GM10847 (cell line): ENCODE results near the gene SHISAL2B.

Experiments
- POLR2A ChIP-seq: IDR thresholded peaks from 2 replicates; pipeline ENCODE4 v1.6.1; 2011; ENCODE audit not compliant: insufficient read length; ENCODE audit errors: extremely low read depth

SHISAL2B gene

GRCh38 chr5:64690417-64691151 lies at the start of gene SHISAL2B:
Gene SHISAL2B, plus strand, starts transcription at chr5:64690503. Its CDS starts 121 bp downstream, at chr5:64690624.
- TF ChIP-seq POLR2A = no peak

DNA sequence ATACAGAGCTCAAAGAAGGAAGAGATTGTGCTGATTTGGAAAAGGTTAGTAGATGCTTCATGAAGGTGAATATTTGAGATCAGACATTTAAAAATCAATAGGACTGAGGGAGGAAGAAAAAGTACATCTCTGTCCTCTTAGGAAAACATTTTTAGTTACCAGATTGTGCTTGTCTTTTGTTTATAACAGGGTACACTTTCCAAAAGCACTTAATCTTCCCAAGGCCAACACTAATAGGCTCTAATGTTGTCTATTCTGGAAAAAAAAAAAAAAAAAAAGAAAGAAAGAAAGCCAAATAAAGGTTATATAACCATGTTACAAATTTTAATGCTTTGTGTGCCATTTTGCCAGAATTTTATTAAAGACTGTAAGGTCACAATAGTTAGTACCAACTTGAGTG lies 45.5 kb upstream of the SHISAL2B start:
- no peak for TF ChIP-seq POLR2A

GRCh38 chr5:64646169-64646568 lies 44.1 kb upstream of the SHISAL2B start:
- TF ChIP-seq POLR2A = no peak

DNA sequence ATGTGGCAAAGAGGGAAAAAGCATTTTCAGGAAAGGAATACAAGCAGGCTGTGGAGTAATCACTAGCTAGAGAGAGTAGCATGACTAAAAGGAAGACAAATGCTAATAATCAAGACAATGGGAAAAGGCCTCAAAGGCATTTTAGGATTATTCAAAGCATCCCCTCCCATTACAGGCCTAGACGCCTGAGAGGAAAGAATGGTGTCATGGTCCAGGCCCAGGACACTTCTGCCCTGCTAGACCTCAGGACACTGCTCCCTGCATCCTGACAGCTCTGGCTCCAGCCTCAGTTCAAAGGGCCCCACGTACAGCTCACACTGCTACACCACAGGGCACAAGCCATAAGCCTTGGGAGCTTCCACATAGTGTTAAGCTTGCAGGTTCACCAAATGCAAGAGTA lies 40.8 kb upstream of the SHISAL2B start:
- no peak for TF ChIP-seq POLR2A

GRCh38 chr5:64653766-64654560 lies 36.3 kb upstream of the SHISAL2B start:
- no peak for TF ChIP-seq POLR2A

DNA sequence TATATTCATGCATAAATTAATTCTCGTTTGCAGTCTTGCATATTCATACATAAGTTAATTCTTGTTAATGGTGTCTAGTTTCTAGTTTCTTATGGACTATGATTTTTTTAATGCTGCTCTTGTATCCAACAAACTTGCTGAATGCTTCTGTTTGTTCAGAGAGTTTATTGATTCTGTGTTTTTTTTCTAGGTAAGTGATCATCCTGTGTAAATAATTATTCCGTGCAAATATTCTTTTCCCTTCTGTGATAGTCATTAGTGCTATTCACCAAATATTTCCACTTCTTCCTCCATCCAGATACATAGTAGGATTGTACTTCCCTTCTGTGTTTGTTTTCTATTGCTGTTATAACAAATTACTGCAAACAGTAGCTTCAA lies 35.8 kb upstream of the SHISAL2B start:
- no peak for TF ChIP-seq POLR2A

DNA sequence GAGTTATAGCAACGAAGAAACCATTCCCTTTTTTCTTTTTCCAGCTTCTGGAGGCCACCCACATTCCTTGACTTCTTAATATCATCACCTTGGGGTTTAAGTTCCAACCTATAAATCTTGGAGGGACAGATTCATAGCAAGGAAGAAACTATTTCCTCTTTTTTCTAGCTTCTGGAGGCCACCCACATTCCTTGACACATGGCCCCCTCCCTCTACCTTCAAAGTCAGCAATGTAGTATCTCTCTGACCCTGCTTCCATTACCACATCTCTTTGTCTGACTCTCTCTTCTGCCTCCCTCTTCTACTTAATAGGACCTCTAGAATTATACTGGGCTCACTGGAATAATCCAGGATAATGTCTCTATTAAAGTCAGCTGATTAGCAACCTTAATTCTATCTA lies 34.7 kb upstream of the SHISAL2B start:
- TF ChIP-seq POLR2A = no peak

DNA sequence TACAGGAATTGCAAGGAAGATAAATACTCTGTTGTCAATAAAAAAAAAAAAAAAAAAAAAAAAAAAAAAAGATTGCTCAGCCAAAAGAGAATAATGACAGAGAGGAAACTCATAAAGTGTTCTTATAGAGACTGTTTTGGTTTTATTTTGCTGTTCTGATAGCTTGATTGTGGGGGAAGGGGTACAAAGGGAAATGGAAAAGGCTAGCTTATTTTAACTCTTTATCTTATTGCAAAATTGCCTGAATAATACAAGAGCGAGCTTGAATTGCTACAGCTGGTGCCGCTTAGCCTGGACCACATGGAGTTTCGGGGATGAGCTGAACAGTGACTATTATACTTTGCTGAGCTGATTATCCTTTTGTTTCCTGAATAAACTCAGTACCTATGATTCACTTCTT lies 31.0 kb upstream of the SHISAL2B start:
- no peak for TF ChIP-seq POLR2A

DNA sequence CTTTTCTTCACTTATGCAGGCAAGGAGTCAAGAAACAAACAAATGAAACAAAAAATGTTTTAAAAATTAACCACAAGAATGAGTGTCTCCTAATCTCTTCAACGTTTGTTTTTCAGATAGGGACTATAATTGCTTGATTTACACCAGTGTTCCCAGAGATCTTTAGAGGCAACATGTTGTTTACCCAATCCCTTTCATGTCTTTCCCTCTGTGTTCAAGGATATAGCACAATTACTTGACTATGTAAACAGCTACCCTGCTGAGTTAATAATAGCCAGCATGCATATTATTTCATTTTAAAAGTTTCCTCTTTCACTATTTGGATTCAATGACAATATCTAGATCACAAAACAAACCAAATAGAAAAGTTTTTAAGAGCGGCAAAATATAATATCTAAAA lies 25.1 kb upstream of the SHISAL2B start:
- TF ChIP-seq POLR2A = no peak

GRCh38 chr5:64666078-64666477 lies 24.2 kb upstream of the SHISAL2B start:
- no peak for TF ChIP-seq POLR2A

GRCh38 chr5:64667068-64667467 lies 23.2 kb upstream of the SHISAL2B start:
- TF ChIP-seq POLR2A = no peak

- no peak for TF ChIP-seq POLR2A
Observed at GRCh38 chr5:64670277-64670676, 20.0 kb upstream of the SHISAL2B start.

DNA sequence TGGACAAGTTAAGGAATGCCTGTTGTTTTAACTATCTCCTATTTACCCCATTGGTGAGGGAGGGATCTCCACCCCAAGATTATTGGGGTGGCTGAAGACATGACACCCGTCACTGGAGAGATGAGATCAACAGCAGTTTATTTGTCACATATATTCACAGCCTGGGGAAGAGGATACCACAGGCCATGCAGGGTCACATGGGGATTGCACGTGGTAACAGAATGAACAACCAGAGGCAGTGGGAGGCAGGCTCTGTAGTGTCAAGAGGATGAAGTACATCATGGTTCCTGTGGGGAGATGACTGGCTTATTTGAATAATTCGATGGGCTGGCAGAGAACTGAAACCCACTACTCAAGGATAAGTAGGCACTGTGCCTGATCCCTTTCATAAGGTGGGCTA lies 18.6 kb upstream of the SHISAL2B start:
- TF ChIP-seq POLR2A = no peak

DNA sequence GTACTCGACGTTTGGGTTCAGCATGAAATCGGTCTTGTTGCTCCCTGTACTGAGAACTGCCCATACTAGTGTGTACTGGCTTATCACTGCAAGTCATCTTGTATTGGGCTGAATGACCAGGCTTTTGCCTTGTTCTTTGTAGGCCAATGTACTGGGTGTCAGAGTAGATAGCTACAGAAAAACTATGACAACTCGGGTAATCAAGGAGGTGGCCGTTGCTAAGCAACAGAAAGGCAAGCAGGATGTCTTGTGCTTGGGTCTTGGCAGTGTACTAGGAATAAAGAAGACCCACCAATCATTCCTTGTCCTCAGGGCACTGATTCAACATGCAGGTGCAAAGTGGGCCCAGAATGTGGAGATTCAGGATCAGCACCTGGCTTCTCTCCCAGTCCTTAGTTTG lies 11.9 kb upstream of the SHISAL2B start:
- no peak for TF ChIP-seq POLR2A

DNA sequence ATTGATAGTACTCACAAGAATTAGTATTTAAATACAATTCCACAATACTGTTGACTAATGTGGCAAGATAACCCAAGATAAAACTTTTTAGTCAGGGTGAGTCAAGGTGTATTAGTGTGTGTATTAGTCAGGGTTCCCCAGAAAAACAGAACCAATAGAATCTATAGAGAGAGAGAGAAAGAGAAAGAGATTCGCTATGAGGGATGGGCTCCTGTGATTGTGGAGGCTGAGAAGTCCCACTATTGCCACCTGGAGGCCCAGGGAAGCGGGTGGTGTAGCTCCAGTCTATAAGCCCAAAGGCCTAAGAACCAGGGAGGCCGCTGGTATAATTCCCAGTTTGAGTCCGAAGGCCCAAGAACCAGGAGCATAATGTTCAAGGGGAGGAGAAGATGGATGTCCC lies 10.0 kb upstream of the SHISAL2B start:
- no peak for TF ChIP-seq POLR2A

GRCh38 chr5:64682608-64683007 lies 7.7 kb upstream of the SHISAL2B start:
- no peak for TF ChIP-seq POLR2A
